OCI-LY3 (cell line): Measurements from ENCODE around the gene TRIM37.

ENCODE experiments used
- H2AFZ ChIP-seq: fragments of 200-600, 300-600 bp; shearing (Covaris generic); 2 replicates; pipeline ENCODE4 v1.6.0; 2014; ENCODE audit warnings: antibody characterized with exemption, low read depth, low read length
- H3K27ac ChIP-seq: fragments of 200-600, 300-600 bp; sonication (generic); 2 replicates; pipeline ENCODE4 v1.5.1; 2014; ENCODE audit warnings: mild to moderate bottlenecking, low read length, moderate library complexity, mixed read lengths
- H3K27me3 ChIP-seq: fragments of 200-600, 300-600 bp; sonication (generic); 2 replicates; pipeline ENCODE4 v1.6.1; 2014; ENCODE audit warnings: low read depth, low read length, mixed read lengths
- H3K36me3 ChIP-seq: fragments of 200-600, 300-600 bp; sonication (generic); replicated peaks from 2 replicates; pipeline ENCODE3; 2014; ENCODE audit warnings: low read depth, low read length, mixed read lengths
- H3K4me1 ChIP-seq: fragments of 300-600, 200-600 bp; sonication (generic); 2 replicates; pipeline ENCODE4 v1.6.1; 2014; ENCODE audit warnings: low read length, mixed read lengths
- H3K4me2 ChIP-seq: fragments of 200-600, 300-600 bp; sonication (generic); 2 replicates; pipeline ENCODE4 v1.6.1; 2014; ENCODE audit warnings: low read length, mixed read lengths
- H3K4me3 ChIP-seq: fragments of 300-600, 200-600 bp; sonication (generic); 2 replicates; pipeline ENCODE4 v1.5.1; 2014; ENCODE audit warnings: antibody characterized with exemption, mild to moderate bottlenecking, low read length, moderate library complexity
- H3K79me2 ChIP-seq: fragments of 300-600, 200-600 bp; shearing (Covaris generic); 2 replicates; pipeline ENCODE4 v1.6.1; 2014; ENCODE audit warnings: mild to moderate bottlenecking, low read length, mixed read lengths
- H3K9ac ChIP-seq: fragments of 300-600, 200-600 bp; shearing (Covaris generic); 2 replicates; pipeline ENCODE4 v1.6.0; 2014; ENCODE audit warnings: mild to moderate bottlenecking, low read length, moderate library complexity
- H3K9me3 ChIP-seq: fragments of 200-600, 300-600 bp; shearing (Covaris generic); 2 replicates; pipeline ENCODE4 v1.6.1; 2014; ENCODE audit warnings: low read length, mixed read lengths; ENCODE audit not compliant: insufficient read depth
- H4K20me1 ChIP-seq: fragments of 200-600, 300-600 bp; sonication (generic); 2 replicates; pipeline ENCODE4 v1.6.1; 2016; ENCODE audit warnings: low read length, mixed read lengths; ENCODE audit not compliant: insufficient read depth
- CTCF ChIP-seq: fragments of 200-600, 300-600 bp; sonication (generic); IDR thresholded peaks from 2 replicates; pipeline ENCODE4 v1.5.1; 2014; ENCODE audit warnings: antibody characterized with exemption, low read length, low read depth
- EZH2phosphoT487 ChIP-seq: fragments of 200-600 bp; shearing (Covaris generic); IDR thresholded peaks from 2 replicates; pipeline ENCODE4 v1.6.1; 2018; ENCODE audit warnings: antibody characterized with exemption, mixed run types, low read depth

Gene TRIM37

GRCh38 chr17:59124665-59125064 lies 18.0 kb upstream of the TRIM37 start:
- no peak overlapping the region for H3K4me3 ChIP-seq
- no peaks in the 10 kb centered on the region for H4K20me1 ChIP-seq
- H3K4me2 ChIP-seq: no peak overlapping the region
- peaks cover 8% of the 10 kb centered on the region for H3K36me3 ChIP-seq
- H3K27ac ChIP-seq: no peak overlapping the region
- peaks cover 6% of the 10 kb centered on the region; the same call in 1 of the 2 replicates for H3K4me1 ChIP-seq
- no peak overlapping the region for H2AFZ ChIP-seq
- no peaks in the 10 kb centered on the region for H3K9me3 ChIP-seq
- H3K79me2 ChIP-seq: no peaks in the 10 kb centered on the region
- TF ChIP-seq EZH2phosphoT487 (no peak), CTCF (no peak)
- no peak overlapping the region for H3K9ac ChIP-seq
- H3K27me3 ChIP-seq: no peaks in the 10 kb centered on the region

- Histone ChIP-seq H3K4me1 (peaks cover 6% of the 10 kb centered on the region; the same call in 1 of the 2 replicates), H3K4me2 (no peak overlapping the region), H3K4me3 (no peak overlapping the region), H2AFZ (no peak overlapping the region), H3K27me3 (no peaks in the 10 kb centered on the region), H3K27ac (no peak overlapping the region), H4K20me1 (no peaks in the 10 kb centered on the region), H3K79me2 (no peaks in the 10 kb centered on the region), H3K9me3 (no peaks in the 10 kb centered on the region), H3K9ac (no peak overlapping the region), H3K36me3 (peaks cover 8% of the 10 kb centered on the region)
- TF ChIP-seq CTCF (no peak), EZH2phosphoT487 (no peak)
Measured at GRCh38 chr17:59121901-59122480, 15.3 kb upstream of the TRIM37 start.

- Histone ChIP-seq H3K36me3 (peaks cover 6% of the 10 kb centered on the region), H3K27me3 (no peaks in the 10 kb centered on the region), H3K79me2 (no peaks in the 10 kb centered on the region), H3K4me1 (no peaks in the 10 kb centered on the region), H4K20me1 (no peaks in the 10 kb centered on the region), H3K27ac (no peak overlapping the region), H3K9me3 (no peaks in the 10 kb centered on the region), H2AFZ (no peak overlapping the region), H3K4me2 (no peak overlapping the region), H3K9ac (no peak overlapping the region), H3K4me3 (no peak overlapping the region)
- TF ChIP-seq EZH2phosphoT487 (no peak), CTCF (no peak)
Measured at GRCh38 chr17:59115474-59115873, 8.8 kb upstream of the TRIM37 start.

- Histone ChIP-seq H3K4me3 (no peak overlapping the region), H3K79me2 (no peaks in the 10 kb centered on the region), H4K20me1 (no peaks in the 10 kb centered on the region), H3K27ac (no peak overlapping the region), H3K4me2 (no peak overlapping the region), H3K9me3 (no peaks in the 10 kb centered on the region), H3K27me3 (no peaks in the 10 kb centered on the region; the same call in 1 of the 2 replicates), H3K4me1 (no peaks in the 10 kb centered on the region), H3K9ac (no peak overlapping the region), H3K36me3 (peaks cover 3% of the 10 kb centered on the region), H2AFZ (no peak overlapping the region)
- TF ChIP-seq EZH2phosphoT487: no peak
- TF ChIP-seq CTCF: no peak
Measured at GRCh38 chr17:59111539-59111938, 4.9 kb upstream of the TRIM37 start.
